Measurements from ENCODE around the gene ATP5PO. TPM values are rescaled to one million over a fixed set of nuclear protein-coding genes. Genes with fewer than 3 reads are reported as not detected.

Gene ATP5PO
- total RNA-seq, 1 experiment from 2014 or later = 190 TPM

DNA sequence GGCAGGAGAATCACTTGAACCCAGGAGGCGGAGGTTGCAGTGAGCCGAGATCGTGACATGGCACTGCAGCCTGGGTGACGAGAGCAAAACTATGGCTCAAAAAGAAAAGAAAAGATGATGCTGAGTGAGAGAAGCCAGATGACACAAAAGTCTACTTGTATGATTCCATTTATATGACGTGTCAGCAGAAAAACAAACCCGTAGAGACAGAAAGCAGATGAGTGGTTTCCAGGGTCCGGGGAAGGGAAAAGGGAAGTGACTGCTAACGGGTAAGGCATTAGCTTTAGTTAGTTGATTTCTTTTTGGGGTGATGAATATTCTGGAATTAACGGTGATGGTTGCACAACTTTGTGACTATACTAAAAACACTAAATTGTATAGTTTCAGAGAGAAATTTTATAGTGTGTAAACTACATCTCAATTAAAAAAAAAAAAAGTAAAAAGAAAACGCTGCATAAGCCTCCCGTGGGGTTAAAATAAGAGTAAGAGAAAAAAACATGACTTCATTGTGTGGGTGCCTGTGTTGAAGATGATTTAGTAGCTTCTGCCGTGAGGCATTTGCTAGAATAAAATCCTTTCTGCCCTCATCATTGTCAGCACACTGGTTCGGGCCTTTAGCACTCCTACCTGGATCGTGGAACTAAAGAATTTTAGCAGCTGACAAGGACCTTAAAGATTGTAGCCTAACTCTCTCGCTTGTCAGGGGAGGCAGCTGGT is 24.7 kb upstream of the ATP5PO start:
- peaks cover 3% of the 10 kb centered on the region; the same call in 1 of the 2 replicates for H3K9me3 ChIP-seq (ENCODE audit: control insufficient read depth, insufficient read depth, low read depth, low read length)
- DNase-seq (ENCODE audit: low read depth, low spot score) = no peak
- CTCF ChIA-PET = no interaction called here
- no peaks in the 10 kb centered on the region for H3K36me3 ChIP-seq (ENCODE audit: control insufficient read depth, insufficient read depth, low read length)
- no peaks in the 10 kb centered on the region for H3K27me3 ChIP-seq (ENCODE audit: control insufficient read depth, insufficient read depth, low read length)
- ATAC-seq = no peak
- in situ Hi-C loops (cut with HindIII; ENCODE audit: low pct_unique_long_range_greater_than_20kb, low sequenced_read_pairs) = no loop called here
- peak overlapping the region; percentile 23; the same call in 1 of the 2 replicates for H3K27ac ChIP-seq (ENCODE audit: low read length)
- TF ChIP-seq, protein P1, sequence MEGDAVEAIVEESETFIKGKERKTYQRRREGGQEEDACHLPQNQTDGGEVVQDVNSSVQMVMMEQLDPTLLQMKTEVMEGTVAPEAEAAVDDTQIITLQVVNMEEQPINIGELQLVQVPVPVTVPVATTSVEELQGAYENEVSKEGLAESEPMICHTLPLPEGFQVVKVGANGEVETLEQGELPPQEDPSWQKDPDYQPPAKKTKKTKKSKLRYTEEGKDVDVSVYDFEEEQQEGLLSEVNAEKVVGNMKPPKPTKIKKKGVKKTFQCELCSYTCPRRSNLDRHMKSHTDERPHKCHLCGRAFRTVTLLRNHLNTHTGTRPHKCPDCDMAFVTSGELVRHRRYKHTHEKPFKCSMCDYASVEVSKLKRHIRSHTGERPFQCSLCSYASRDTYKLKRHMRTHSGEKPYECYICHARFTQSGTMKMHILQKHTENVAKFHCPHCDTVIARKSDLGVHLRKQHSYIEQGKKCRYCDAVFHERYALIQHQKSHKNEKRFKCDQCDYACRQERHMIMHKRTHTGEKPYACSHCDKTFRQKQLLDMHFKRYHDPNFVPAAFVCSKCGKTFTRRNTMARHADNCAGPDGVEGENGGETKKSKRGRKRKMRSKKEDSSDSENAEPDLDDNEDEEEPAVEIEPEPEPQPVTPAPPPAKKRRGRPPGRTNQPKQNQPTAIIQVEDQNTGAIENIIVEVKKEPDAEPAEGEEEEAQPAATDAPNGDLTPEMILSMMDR (IDR thresholded peaks at IDR 0.05) = no peak
- TF ChIP-seq TCF7L2 (IDR thresholded peaks at IDR 0.05; ENCODE audit: low read depth, low read length) = no peak
- no peak for TF ChIP-seq SIN3A (IDR thresholded peaks at IDR 0.05; ENCODE audit: borderline replicate concordance, insufficient read depth, low read depth, low read length)
- TF ChIP-seq, protein P2, sequence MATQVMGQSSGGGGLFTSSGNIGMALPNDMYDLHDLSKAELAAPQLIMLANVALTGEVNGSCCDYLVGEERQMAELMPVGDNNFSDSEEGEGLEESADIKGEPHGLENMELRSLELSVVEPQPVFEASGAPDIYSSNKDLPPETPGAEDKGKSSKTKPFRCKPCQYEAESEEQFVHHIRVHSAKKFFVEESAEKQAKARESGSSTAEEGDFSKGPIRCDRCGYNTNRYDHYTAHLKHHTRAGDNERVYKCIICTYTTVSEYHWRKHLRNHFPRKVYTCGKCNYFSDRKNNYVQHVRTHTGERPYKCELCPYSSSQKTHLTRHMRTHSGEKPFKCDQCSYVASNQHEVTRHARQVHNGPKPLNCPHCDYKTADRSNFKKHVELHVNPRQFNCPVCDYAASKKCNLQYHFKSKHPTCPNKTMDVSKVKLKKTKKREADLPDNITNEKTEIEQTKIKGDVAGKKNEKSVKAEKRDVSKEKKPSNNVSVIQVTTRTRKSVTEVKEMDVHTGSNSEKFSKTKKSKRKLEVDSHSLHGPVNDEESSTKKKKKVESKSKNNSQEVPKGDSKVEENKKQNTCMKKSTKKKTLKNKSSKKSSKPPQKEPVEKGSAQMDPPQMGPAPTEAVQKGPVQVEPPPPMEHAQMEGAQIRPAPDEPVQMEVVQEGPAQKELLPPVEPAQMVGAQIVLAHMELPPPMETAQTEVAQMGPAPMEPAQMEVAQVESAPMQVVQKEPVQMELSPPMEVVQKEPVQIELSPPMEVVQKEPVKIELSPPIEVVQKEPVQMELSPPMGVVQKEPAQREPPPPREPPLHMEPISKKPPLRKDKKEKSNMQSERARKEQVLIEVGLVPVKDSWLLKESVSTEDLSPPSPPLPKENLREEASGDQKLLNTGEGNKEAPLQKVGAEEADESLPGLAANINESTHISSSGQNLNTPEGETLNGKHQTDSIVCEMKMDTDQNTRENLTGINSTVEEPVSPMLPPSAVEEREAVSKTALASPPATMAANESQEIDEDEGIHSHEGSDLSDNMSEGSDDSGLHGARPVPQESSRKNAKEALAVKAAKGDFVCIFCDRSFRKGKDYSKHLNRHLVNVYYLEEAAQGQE (IDR thresholded peaks at IDR 0.05; ENCODE audit: insufficient read depth in 1 of 2, low read depth in 2 of 2, low read length in 1 of 2) = no peak
- TF ChIP-seq POLR2AphosphoS5 (IDR thresholded peaks at IDR 0.05; ENCODE audit: low read depth, low read length) = no peak
- 0 out of 2 replicates have a peak, but pooled peaks cover 4% of the 10 kb centered on the region for H3K4me1 ChIP-seq (ENCODE audit: control insufficient read depth, insufficient read depth, low read length)
- POLR2A ChIA-PET = no interaction called here
- no peak overlapping the region for H3K4me3 ChIP-seq (ENCODE audit: low read depth in 2 of 2, low read length in 2 of 2)
- intact Hi-C loops (cut with micrococcal nuclease; ENCODE audit: unreplicated experiment) = loop anchor here (10.0 kb wide), 1 partner anchor 134 kb away; the partner anchor contains the start of genes MRPS6 and SLC5A3
- no TSS peak for BruUV-seq (replicated peaks)

DNA sequence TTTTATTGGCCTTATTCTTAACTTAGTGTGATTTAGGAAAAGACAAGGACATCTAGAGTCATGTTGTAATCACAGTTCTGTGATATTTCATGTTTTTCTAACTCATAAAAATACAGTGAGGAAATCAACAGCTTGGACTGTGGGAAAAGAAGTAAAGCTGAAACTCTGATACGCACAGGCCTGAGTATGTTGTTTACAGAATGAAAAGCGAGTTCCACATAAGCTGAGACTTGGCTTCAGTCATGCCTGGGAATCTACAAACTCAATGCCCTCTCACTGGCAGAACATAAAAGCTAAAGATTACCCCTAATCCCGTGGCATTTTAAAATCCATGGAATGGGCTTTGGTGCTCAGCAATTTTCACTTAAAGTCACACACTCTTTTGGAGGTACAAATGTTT is 23.6 kb upstream of the ATP5PO start:
- TF ChIP-seq SIN3A (IDR thresholded peaks at IDR 0.05; ENCODE audit: borderline replicate concordance, insufficient read depth, low read depth, low read length) = no peak
- TF ChIP-seq, protein P1 (IDR thresholded peaks at IDR 0.05) = no peak
- TF ChIP-seq, protein P2 (IDR thresholded peaks at IDR 0.05; ENCODE audit: insufficient read depth in 1 of 2, low read depth in 2 of 2, low read length in 1 of 2) = no peak
- no peak for TF ChIP-seq POLR2AphosphoS5 (IDR thresholded peaks at IDR 0.05; ENCODE audit: low read depth, low read length)
- no peak for TF ChIP-seq TCF7L2 (IDR thresholded peaks at IDR 0.05; ENCODE audit: low read depth, low read length)
- Histone ChIP-seq H3K4me1 (ENCODE audit: control insufficient read depth, insufficient read depth, low read length) (0 out of 2 replicates have a peak, but pooled peaks cover 4% of the 10 kb centered on the region), H3K27me3 (ENCODE audit: control insufficient read depth, insufficient read depth, low read length) (no peaks in the 10 kb centered on the region), H3K36me3 (ENCODE audit: control insufficient read depth, insufficient read depth, low read length) (no peaks in the 10 kb centered on the region), H3K4me3 (ENCODE audit: low read depth in 2 of 2, low read length in 2 of 2) (no peak overlapping the region), H3K27ac (ENCODE audit: low read length) (peak overlapping the region; percentile 63; the same call in 1 of the 2 replicates), H3K9me3 (ENCODE audit: control insufficient read depth, insufficient read depth, low read depth, low read length) (no peaks in the 10 kb centered on the region)
- ChIA-PET POLR2A (no interaction called here), CTCF (no interaction called here)
- in situ Hi-C loops (cut with HindIII; ENCODE audit: low pct_unique_long_range_greater_than_20kb, low sequenced_read_pairs) (no loop called here), intact Hi-C loops (cut with micrococcal nuclease; ENCODE audit: unreplicated experiment) (no loop called here)
- ATAC-seq (no peak), DNase-seq (ENCODE audit: low read depth, low spot score) (no peak)
- no TSS peak for BruUV-seq (replicated peaks)
